HG03575 (cell line): ENCODE results near the gene AFG1L.
A peak's percentile ranks its signal among the peaks of the same experiment; 100 is the strongest.
"Not testable (repeated sequence)": the region's sequence is repeated elsewhere in the genome, so short reads cannot be mapped to it uniquely, and the experiment has no call there.

Experiments used
- ATAC-seq: cut with Tn5 transposase; IDR thresholded peaks from one replicate; pipeline ENCODE4 v1.9.1; 2021; ENCODE audit not compliant: unreplicated experiment, insufficient number of reproducible peaks, low FRiP score; ENCODE audit errors: extremely low read depth

AFG1L gene

DNA sequence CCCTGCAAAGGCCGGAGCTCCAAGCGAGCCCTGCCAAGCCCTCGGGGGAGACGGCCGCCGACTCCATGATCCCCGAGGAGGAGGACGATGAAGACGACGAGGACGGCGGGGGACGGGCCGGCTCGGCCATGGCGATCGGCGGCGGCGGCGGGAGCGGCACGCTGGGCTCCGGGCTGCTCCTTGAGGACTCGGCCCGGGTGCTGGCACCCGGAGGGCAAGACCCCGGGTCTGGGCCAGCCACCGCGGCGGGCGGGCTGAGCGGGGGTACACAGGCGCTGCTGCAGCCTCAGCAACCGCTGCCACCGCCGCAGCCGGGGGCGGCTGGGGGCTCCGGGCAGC is 266.4 kb downstream of the AFG1L start:
- ATAC-seq = not testable (repeated sequence)

DNA sequence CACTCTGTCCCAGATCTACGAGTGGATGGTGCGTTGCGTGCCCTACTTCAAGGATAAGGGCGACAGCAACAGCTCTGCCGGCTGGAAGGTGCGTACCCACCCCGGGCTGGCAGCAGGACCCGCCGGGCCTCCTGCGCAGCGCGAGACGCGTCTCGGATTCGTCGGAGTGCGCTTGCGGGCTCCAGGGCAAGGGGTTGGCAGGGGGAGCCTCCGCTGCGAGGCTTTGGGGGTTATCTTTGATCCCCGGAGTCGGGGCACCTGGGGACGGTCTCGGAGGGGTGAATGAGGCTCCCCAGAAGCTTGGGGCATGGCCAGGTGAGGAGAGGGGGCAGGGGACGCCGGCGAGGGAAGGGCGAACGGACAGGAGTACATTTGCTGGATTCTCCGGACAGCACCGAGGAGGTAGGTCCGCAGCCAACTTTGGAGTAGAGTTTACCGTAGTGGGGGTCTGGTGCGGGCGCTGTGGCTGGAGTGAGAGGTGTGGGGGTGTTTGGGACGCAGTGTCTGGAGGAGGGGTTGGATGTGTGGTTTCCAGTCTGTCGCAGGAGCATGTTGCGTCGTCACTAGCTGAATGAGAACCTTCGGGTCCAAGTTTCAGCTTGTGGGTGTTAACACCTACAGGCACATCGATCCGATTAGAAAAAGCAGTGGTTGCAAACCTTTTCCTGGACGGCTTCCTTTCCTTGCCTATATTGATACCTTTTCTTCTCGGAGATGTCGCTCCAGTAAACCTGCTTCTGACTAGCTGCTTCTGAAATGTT is 267.1 kb downstream of the AFG1L start:
- no peak for ATAC-seq

DNA sequence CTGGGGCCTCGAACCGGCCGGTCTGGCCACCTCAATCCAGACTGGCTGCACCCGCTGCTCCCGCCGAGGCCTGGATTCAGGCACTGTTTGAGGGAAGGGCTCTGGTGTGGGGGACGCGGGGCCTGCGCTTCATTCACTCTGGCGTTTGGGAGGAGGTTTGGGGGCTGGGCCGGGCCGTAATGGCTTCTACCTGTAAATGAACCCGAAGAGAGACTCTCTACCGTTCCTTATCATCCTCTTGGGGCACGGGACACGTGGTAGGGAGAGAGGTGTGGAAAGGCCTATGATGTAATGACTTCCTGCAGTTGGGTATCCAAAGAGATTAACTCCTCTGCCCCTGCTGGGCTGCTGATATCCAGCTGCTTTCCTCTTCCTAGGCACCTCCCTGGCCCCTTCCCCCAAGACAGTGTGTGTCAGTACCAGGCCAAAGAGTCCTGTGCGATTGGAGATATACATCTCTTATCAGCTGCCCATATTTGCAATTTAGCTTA is 267.7 kb downstream of the AFG1L start:
- ATAC-seq = no peak

DNA sequence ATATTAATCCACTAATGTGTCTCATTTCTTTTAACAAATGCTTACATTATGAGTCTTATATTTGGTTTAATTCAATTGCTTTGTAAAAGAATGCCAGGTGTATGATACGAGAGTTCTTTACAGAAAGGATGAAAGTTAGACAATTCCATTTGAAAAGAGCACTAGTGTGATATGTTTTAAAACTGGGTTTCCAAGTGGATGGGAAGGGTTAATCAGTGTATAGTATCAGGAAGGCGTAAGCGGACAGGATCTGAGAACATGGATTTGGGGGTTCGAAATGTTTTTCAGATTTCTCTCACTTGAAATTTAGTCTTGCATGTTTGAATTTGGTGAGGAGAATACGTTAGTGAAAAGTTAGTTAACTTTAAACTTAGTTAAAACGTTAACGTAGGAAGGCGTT is 268.4 kb downstream of the AFG1L start:
- ATAC-seq = no peak

DNA sequence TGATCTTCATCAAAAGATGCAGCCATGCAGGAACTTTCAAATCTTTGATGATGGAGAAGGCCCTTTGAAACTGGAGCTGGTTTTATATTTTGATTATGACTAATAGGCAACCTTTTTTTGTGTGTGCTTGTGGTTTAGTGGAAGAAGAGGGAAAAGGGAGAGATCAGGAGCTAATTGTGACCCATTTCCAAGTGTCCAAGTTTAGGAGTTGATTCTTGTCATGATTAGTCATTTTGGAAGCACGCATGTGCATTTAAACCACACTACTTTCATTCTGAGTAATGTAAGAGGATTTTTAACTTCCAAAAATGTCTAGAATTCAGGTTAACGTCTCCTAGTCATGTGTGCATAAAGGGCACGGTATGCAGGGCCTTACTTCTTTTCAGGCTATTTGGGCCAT is 269.3 kb downstream of the AFG1L start:
- no peak for ATAC-seq

DNA sequence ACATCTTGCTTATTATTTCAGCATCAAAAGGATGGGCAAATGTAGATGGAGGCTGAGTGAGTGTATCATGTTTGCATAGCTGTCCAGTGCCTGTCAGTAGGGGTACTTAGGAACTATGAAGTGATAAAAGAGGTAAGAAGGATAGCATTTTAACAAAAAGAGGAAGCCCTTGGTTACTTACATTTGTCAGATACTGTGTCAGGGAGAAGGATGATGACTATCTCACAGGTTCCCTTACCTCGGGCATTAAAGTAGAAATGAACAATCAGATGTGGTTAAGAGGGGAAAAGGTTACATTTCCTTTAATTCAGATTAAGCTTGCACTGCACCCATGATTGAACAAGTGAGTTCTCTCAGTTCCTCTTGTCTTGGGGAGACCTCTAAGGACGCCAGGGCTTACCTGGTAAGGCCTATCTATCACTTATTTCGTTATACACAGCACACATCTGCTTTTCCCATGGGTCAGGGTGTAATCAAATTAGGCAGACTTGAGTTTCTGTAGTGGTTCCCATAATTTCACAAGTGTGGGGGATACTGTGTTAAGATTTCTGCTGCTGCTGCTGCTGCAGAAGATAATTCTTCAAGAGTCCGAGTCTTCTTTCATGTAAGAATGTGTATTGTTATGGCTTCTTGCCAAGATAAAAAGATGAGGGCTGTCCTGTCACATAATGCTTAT is 270.4 kb downstream of the AFG1L start:
- peak; percentile 80 for ATAC-seq

DNA sequence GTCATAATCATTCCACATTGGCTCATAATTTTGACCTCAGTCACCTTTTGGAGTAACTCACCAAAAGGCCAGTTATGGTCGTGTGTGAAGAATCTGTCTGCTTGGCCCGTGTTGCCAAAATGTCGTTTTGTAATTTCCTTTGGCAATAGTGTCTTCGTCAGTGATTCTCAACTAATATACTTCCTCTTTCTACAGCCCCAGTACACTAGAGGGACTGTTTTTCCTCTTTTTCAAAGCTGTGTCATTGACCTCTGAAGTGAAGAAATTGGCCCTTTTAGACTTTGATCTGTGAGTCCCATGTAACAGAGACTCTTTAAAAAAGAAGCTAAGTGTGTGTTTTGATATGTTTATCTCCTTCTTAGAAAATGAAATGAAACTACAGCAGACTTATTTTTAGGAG is 271.0 kb downstream of the AFG1L start:
- ATAC-seq = no peak

DNA sequence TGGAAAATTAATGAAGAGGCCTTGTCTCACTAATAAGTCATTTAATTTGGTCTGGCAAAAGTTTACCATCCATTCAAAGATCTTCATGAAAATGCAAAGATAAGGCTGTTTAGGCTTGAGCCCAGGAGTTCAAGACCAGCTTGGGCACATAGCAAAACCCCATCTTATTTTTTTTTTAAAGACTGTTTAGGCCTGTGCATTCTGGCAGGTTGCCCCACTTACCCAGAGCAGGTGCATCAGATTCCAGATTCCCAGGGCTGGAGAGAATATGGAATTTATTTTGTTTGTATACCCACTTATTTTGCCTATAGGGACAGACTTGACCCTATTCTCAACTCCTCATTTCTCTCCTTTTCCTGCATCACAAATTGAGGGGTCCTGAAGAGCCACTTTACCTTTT is 271.6 kb downstream of the AFG1L start:
- no peak for ATAC-seq

DNA sequence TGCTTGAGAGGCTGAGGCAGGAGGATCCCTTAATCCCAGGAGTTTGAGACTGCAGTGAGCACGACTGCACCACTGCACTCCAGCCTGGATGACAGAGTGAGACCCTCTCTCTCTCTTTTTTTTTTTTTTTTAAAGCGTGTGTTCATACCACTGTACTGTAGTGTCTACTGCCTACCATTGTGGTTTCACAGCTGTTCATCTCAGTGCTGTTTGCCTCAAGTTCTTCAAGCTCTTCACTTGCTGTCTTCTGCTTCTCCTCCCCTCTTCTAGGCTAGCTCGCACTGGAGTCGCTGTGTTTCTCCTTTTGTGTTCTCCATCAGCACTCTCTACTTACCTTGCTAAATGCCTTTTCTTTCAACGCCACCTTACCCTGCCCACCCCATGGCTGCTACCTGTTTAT is 273.2 kb downstream of the AFG1L start:
- no peak for ATAC-seq

DNA sequence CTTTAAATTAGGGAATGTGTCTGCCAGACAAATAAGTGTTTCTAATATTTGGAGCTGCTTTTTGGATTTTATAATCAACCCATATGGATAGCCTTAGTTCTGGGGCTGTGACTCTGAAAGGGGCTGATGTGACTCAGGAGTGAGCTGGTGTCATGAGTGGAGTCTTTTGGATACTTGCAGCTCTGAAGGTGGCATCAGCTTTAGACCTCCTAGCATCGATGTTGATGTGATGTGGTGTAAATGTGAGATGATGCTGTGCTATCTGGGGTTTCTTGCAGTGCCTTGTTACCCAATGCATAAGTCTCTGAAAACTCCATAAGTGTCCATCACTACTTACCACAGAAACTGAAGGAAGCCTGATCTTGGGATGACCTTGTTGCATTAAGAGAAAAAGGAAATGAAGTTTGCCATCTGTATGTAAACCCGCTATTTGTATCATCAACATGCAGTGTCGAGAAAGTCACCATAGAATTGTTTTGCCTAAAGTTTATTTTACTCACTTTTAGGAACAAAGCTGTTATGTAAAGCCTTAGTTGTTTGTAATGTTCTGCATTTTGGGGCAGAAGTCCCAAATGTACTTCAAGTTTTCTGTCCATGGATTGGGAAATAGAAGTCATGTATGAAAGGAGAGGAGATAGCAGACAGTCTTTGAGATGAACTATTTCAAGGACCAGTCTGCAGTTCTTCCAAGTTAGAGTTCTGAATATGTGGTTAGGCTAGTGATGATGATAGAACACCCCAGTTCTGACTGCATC is 273.9 kb downstream of the AFG1L start:
- ATAC-seq = no peak

DNA sequence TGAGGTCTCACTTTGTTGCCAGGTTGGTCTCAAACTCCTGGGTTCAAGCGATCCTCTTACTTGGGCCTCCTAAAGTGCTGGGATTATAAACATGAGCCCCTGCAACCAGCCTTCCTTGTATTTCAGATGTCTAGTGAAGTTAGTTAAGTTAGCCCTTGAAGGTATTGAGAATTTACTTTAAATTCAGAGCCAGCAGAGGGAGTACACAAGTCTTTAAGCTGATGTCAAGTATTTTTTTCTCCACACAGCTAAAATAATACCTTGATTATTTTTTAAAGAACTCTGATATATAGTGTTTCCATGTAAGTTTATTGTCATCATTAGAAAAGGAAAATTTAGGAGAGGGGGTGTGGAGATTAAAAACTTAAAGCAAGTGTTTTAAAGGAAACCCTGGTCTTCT is 275.7 kb downstream of the AFG1L start:
- ATAC-seq = no peak

DNA sequence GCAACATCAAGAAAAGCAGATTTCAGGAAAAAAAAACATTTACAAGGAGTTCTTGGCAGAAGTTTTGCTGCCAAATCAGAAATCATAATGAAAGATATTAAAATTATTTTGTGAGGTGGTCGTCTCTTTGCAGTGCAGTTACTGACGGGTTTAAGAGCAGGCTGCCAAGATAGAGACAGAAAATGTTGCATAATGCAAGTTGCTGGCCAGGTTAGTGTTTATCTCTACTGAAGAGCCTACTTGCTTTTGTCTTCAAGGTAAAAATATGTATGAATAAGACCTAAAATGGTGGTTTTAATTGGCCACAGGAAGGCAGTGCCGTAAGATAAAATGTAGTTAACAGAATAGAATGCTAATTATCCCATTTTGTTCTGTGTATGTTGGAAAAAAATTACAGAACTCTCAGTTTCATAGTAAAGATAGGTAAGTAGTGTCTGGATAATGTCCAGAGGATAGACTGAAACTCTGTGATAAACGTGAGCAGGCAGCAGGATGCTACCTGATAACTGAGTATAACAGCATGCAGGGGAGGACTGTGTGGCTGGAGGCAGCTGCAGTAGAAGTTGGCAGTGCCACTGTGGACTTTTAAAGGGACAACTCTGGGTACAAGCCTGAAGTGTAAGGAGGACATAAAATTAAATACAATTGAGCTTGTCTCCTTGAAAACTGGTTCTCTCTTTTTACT is 279.7 kb downstream of the AFG1L start:
- ATAC-seq = no peak
